Immature natural killer cell (primary cell): ENCODE results near the gene ARID5B. TPM values are rescaled to one million over a fixed set of nuclear protein-coding genes. Genes with fewer than 3 reads are reported as not detected.

Source experiments
- DNase-seq, 3 donors: peaks; one replicate each; pipeline ENCODE4 v3.0.0; 2022; ENCODE audit warnings: mixed read lengths in 1 of 3
- H3K27ac Mint-ChIP-seq, 6 donors: one replicate each; pipeline ENCODE4 v1.8.0; 2020; ENCODE audit warnings: mixed read lengths in 6 of 6, mild to moderate bottlenecking in 5 of 6, inconsistent platforms in 4 of 6, moderate library complexity in 3 of 6
- H3K27me3 Mint-ChIP-seq, 3 donors: one replicate each; pipeline ENCODE4 v1.8.0; 2020 to 2021; ENCODE audit warnings: low read depth in 3 of 3, mild to moderate bottlenecking in 3 of 3, mixed read lengths in 3 of 3, moderate library complexity in 3 of 3, inconsistent platforms in 1 of 3
- H3K36me3 Mint-ChIP-seq, 3 donors: one replicate each; pipeline ENCODE4 v1.8.0; 2020; ENCODE audit warnings: mixed read lengths in 3 of 3, inconsistent platforms in 2 of 3, mild to moderate bottlenecking in 2 of 3
- H3K4me1 Mint-ChIP-seq, 2 donors: one replicate each; pipeline ENCODE4 v1.8.0; 2020; ENCODE audit warnings: inconsistent platforms in 2 of 2, mild to moderate bottlenecking in 2 of 2, mixed read lengths in 2 of 2, moderate library complexity in 1 of 2
- H3K4me3 Mint-ChIP-seq, 5 donors: one replicate each; pipeline ENCODE4 v1.8.0; 2020; ENCODE audit warnings: mild to moderate bottlenecking in 5 of 5, mixed read lengths in 5 of 5, inconsistent platforms in 3 of 5, moderate library complexity in 3 of 5
- H3K9me3 Mint-ChIP-seq, 6 donors: one replicate each; pipeline ENCODE4 v1.8.0; 2020; ENCODE audit warnings: mild to moderate bottlenecking in 6 of 6, mixed read lengths in 6 of 6, inconsistent platforms in 4 of 6, moderate library complexity in 3 of 6
- polyA plus RNA-seq, 3 donors: library from polyadenylated mRNA; unstranded; fragments of 300-500 nt; fragmentation: Illumina TruSeq; gene quantifications; one replicate each; pipeline ENCODE4 v1.2.3, GENCODE V29; 2021

Gene ARID5B
- polyA plus RNA-seq, 3 donors from 2014 or later, result 12.2 to 35.3 (median 22.1) TPM

DNA sequence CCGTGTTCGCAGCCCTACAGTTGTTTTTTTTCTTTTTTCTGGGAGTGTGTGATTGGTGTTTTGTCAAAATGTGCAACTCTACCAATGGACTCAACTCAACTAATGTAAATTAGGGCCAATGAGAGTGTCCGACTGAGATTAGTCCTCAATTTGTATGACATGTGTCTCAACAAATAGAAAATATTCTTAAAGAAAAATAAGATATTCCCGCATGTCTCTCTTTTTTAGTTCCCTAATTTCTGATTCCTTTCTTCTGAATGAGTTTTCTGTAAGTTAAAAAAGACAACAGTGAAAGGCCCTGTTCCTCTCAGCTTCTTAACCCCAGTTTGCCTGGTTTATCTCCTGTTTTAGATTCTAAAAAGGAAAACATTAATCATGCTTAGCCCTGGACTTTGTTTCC, 61.5 kb downstream of the ARID5B start:
- no peak for DNase-seq
- H3K36me3 Mint-ChIP-seq, result peaks cover 4 to 28% (median 4%) of the 10 kb centered on the region in 3 donors
- H3K9me3 Mint-ChIP-seq, result no peaks in the 10 kb centered on the region
- no peak overlapping the region for H3K4me3 Mint-ChIP-seq
- H3K27me3 Mint-ChIP-seq, result peaks cover 0 to 2% (median 0%) of the 10 kb centered on the region in 3 donors
- H3K4me1 Mint-ChIP-seq, result peaks cover 38 to 83% of the 10 kb centered on the region in 2 donors
- H3K27ac Mint-ChIP-seq, result peak overlapping the region in 4 of 6 donors; percentile 22 to 77 (median 50)

DNA sequence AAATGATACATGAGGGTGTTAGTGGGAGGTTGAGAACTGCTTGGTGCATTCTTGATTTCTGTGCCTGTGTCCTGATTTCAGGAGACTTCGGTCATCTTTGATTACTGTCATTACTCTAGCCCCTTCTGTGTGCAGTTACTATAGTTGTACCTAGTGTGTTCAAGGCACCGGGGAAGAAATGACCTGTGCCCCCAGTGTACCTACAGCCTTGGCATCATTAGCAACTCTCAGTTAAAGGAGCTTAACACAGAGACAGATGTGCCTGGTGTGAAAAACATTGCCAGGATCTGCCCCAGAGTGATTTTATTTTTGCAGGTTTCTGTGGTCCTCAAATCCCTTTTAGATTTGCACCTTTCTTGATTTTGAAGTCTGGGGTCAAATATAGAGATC, 62.2 kb downstream of the ARID5B start:
- no peak overlapping the region for H3K4me3 Mint-ChIP-seq
- H3K27me3 Mint-ChIP-seq, result peaks cover 0 to 2% (median 0%) of the 10 kb centered on the region in 3 donors
- H3K36me3 Mint-ChIP-seq, result peaks cover 4 to 32% (median 5%) of the 10 kb centered on the region in 3 donors
- H3K9me3 Mint-ChIP-seq, result no peaks in the 10 kb centered on the region
- H3K27ac Mint-ChIP-seq, result peak overlapping the region in 1 of 6 donors; percentile 35
- no peak for DNase-seq
- peaks cover 38 to 76% of the 10 kb centered on the region in 2 donors for H3K4me1 Mint-ChIP-seq

DNA sequence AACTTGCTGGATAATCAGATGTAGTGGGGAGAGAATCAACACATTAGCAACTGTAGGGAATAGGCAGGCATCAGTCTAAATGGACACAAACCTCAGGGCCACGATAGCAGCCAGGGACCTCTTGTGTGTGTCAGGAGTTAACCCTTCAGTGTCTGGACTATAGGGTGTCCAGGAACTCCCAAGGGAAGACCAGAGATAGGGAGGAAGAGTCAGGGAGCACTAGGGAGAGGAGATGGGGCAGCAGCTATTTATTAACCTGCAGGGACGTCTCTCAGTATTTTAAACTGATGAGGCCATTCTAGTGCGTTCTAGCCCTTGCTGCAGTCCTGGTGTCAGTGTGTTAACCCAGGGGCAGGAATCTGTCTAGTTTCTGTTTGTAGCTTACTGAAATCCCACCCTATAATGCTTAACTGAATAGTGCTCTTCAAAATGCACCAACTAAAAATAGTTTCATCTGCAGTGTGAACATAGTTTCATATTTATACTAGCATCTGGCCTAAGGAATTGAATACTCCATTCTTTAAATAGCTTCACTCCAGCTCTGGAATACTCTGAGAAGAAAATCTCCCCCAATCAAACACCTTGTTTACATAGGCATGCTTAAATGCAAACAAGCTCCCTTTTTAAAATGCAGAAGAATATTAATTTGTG, 62.7 kb downstream of the ARID5B start:
- Mint-ChIP-seq H3K27me3 (peaks cover 0 to 2% (median 0%) of the 10 kb centered on the region in 3 donors), H3K36me3 (peaks cover 1 to 30% (median 9%) of the 10 kb centered on the region in 3 donors), H3K9me3 (no peaks in the 10 kb centered on the region), H3K4me1 (peaks cover 38 to 71% of the 10 kb centered on the region in 2 donors), H3K4me3 (no peak overlapping the region), H3K27ac (peak overlapping the region in 1 of 6 donors; percentile 7)
- DNase-seq, result no peak

DNA sequence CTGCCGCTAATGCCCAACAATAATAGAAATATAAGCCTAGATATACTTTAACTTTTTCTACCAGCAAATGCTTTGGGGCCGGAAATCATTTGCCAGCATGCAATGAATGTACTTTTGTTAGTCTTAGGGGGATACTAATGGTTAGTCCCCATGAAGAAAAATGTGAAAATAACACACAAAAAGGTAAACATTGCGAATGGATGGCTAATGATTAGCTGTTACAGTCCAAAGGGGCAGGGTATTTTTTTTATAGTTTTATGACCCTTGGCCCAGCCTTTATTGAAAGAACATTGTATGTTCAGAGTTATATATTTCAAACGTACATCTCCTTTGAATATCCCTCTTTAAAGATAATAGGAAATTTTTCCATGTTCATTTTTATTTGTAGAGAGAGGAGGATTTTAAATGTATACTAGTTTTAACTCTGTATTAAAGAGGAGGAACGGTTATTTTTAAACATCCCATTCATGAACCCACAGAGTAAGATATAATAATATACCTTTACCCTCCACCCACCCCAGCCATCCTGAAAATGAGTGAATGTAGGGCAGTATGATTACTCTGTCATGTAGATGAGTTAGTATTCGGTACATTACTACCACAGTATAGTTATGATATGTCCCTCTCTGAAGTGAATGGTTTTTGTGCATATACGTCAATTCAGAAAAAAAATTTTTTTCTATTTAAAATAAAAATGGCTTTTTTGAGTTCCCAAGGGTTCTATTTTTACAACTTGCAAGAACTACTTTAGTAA, 63.6 kb downstream of the ARID5B start:
- Mint-ChIP-seq H3K27ac (no peak overlapping the region), H3K4me1 (peaks cover 38 to 64% of the 10 kb centered on the region in 2 donors), H3K4me3 (no peak overlapping the region), H3K9me3 (no peaks in the 10 kb centered on the region), H3K27me3 (peaks cover 0 to 2% (median 0%) of the 10 kb centered on the region in 3 donors), H3K36me3 (peaks cover 0 to 30% (median 9%) of the 10 kb centered on the region in 3 donors)
- DNase-seq, result no peak

DNA sequence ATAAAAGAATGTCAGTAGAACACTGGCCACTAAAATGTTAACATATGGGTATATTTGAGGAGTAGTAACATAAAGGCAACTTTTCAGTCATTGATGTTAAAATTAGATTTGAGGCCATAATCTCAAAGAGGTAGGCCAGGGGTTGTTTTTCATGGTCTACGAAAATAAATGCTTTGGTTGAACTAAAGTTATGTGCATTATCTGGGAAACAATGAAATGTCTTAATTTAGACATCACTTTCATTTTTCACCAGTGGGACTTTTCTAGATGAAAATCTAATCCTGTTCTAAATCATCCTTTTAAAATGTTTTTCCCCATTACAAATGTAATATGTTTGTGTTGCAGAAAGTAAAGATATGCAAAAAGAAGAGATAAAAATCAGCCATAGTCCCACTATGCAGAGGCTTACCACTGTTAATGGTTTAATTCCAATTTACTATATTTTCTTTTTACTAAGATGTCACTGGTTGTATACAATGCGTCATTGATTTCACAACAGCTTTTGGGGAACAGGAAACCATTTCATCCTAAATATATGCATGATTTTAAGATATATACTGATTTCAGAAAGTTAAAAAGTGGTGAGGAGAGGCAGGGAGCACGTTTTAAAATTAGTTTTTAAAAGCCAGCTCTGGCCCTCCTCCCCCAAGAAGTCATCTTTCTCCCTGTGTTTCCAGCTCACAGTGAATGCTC, 64.3 kb downstream of the ARID5B start:
- no peak for DNase-seq
- peaks cover 0 to 2% (median 0%) of the 10 kb centered on the region in 3 donors for H3K27me3 Mint-ChIP-seq
- peaks cover 36 to 66% of the 10 kb centered on the region in 2 donors for H3K4me1 Mint-ChIP-seq
- H3K4me3 Mint-ChIP-seq, result no peak overlapping the region
- no peaks in the 10 kb centered on the region for H3K9me3 Mint-ChIP-seq
- H3K36me3 Mint-ChIP-seq, result peaks cover 0 to 30% (median 9%) of the 10 kb centered on the region in 3 donors
- no peak overlapping the region for H3K27ac Mint-ChIP-seq

DNA sequence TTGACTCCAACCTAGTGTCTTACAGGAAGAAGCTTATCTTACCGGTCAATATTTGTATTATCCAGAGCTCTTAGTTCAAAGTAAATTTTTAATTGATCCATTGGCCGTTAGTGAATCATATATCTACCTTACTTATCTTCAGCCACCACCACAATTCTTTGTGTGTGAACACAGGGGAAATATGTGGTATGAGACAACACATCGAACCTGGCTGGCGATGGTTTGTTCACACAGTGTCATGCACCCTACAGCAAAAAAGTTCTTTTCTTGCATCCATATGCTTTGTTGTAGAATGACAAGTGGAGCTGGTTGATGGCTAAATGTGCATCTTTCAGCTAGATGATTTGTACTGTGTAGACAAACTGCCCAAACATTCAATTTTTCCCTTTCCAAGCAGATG, 65.8 kb downstream of the ARID5B start:
- no peak for DNase-seq
- Mint-ChIP-seq H3K27ac (peak overlapping the region in 1 of 6 donors; percentile 33), H3K4me3 (no peak overlapping the region), H3K4me1 (peaks cover 25 to 53% of the 10 kb centered on the region in 2 donors), H3K36me3 (peaks cover 0 to 30% (median 9%) of the 10 kb centered on the region in 3 donors), H3K9me3 (no peaks in the 10 kb centered on the region), H3K27me3 (peaks cover 0 to 2% (median 0%) of the 10 kb centered on the region in 3 donors)

DNA sequence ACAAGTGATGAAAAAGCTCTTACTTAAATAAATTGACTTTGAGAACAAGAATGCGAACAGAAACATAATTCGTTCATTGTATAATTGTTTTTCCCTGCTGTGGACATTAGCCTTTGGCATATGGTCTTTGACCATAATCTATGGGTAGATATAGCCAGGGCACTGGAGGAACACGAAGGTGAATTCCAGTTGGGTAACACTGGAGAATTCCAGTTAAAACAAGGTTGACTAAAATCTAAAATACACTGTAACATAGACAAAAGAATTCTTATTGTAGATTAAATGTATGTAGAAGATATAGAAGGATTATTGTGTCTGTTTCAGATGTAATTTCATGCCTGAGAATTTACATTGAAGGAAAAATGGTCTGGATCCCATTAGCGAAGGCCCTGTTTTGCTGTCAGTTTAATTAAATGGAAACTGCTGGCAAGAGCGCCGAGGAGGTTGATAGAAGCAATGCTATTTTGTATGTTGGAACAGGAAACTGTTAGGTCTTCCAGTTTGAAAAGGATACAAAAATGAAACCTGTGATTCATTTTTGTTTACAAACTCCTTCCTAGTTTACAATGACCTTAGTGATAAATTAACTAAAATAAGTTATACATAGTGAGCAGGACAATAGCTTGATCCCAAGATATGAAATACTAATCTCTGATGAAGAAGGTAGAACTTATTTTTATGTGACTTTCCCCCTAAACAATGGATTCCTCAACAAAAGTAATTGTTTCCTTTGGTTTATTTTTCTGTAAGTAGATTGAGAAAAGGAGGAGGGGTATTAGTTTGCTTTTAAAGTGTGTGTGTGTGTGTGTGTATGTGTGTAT, 68.9 kb downstream of the ARID5B start:
- H3K27ac Mint-ChIP-seq, result peak overlapping the region in 1 of 6 donors; percentile 5
- H3K27me3 Mint-ChIP-seq, result no peaks in the 10 kb centered on the region
- no peak overlapping the region for H3K4me3 Mint-ChIP-seq
- no peaks in the 10 kb centered on the region for H3K9me3 Mint-ChIP-seq
- peaks cover 12 to 36% of the 10 kb centered on the region in 2 donors for H3K4me1 Mint-ChIP-seq
- H3K36me3 Mint-ChIP-seq, result peaks cover 0 to 24% (median 9%) of the 10 kb centered on the region in 3 donors
- DNase-seq, result no peak

DNA sequence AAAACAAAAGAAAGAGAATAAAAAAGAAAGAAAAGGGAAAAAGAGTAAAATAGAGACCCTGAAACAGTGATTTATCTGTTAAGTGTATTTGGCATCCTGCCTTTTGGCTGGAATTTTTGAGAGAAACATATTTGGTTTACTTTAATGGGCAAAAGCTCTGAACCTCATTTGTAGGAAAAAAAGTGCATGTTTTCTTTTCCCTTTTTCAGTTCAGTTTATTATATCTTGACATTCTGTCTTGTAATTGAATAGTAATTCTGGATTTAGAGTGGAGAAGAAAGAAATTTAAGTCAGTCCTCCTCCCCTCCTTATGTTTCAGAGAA, 69.5 kb downstream of the ARID5B start:
- Mint-ChIP-seq H3K36me3 (peaks cover 0 to 24% (median 9%) of the 10 kb centered on the region in 3 donors), H3K9me3 (no peaks in the 10 kb centered on the region), H3K4me3 (no peak overlapping the region), H3K27me3 (no peaks in the 10 kb centered on the region), H3K4me1 (peaks cover 12 to 36% of the 10 kb centered on the region in 2 donors), H3K27ac (peak overlapping the region in 1 of 6 donors; percentile 5)
- no peak for DNase-seq

DNA sequence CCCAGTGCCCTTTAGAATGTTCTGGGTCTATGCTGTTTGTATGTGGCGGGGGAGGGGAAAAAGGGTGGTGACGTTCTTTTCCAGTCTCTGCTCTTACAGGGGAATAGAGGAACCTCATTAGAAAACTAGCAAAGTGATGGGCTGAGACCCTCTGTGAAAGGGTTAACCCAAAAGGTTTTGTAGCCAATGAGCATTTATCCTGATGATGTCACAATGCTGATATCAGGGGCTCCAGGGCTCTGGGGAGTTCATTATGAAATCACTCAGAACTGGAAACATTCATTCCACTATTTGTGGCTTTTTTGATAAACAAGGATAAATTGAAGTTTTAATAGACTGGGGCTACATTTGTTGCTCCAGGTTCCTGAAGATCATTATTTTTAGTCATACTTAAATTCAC, 71.7 kb downstream of the ARID5B start:
- Mint-ChIP-seq H3K4me1 (peaks cover 11 to 29% of the 10 kb centered on the region in 2 donors), H3K27me3 (no peaks in the 10 kb centered on the region), H3K4me3 (no peak overlapping the region), H3K27ac (no peak overlapping the region), H3K9me3 (no peaks in the 10 kb centered on the region), H3K36me3 (peaks cover 3 to 18% (median 8%) of the 10 kb centered on the region in 3 donors)
- no peak for DNase-seq

DNA sequence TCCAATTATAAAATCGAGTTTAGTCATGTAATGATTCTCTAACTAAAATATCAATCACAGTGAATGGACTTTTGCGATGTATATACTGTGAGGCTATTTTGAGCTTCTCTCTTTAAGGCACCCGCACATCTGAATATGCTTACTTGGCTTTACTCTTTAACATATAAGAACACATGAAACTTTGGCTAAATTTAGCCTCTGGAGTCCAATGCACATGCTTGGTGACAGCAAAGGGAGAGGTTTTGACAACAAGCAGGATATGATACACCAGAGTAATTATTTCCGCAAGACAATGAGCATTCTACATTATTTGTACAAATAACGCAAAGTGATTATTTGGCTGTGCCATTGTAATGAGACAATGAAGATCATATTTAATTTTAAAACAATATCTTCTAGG, 72.4 kb downstream of the ARID5B start:
- peaks cover 13 to 31% of the 10 kb centered on the region in 2 donors for H3K4me1 Mint-ChIP-seq
- H3K36me3 Mint-ChIP-seq, result peaks cover 3 to 11% (median 7%) of the 10 kb centered on the region in 3 donors
- no peak overlapping the region for H3K27ac Mint-ChIP-seq
- DNase-seq, result no peak
- no peaks in the 10 kb centered on the region for H3K9me3 Mint-ChIP-seq
- H3K27me3 Mint-ChIP-seq, result no peaks in the 10 kb centered on the region
- no peak overlapping the region for H3K4me3 Mint-ChIP-seq

DNA sequence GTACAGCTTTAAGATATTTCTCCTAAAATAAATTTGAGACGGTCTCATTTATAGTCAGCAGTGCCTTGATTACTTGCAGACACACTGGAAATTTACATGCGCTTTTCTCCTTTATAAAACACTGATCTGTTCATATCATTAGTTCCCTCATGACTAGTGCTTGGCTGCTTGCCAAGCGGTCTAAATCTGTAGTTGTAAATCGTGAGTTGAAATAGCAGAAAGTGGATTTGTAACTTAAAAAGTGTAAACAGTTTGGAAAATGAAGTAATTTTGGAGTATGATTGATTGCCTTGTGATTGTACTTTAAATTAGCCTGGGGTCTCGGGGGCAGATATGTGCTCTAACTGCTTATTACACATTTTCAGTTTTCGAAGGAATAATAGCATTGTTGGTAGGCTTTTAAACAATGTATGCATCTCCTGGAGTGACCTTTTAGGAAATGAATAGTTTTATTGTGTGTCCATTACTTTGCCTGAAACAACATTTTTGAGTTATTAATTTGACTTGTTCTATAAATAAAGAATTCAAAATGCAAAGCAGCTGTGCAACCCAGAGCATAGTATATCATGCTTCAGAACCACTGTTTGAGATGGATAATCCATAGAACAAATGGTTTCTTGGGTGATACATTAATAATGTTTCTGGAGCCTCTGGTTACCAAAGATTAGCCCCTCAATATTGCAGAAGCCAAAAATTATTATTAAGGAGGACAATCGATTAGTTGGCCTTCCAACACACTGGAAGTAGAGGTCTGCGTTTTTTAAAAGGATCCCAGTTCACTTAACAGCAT, 73.3 kb downstream of the ARID5B start:
- Mint-ChIP-seq H3K4me1 (peaks cover 13 to 33% of the 10 kb centered on the region in 2 donors), H3K27me3 (no peaks in the 10 kb centered on the region), H3K9me3 (no peaks in the 10 kb centered on the region), H3K4me3 (no peak overlapping the region), H3K36me3 (peaks cover 3 to 11% (median 8%) of the 10 kb centered on the region in 3 donors), H3K27ac (peak overlapping the region in 3 of 6 donors; percentile 3 to 77 (median 68))
- DNase-seq, result no peak

DNA sequence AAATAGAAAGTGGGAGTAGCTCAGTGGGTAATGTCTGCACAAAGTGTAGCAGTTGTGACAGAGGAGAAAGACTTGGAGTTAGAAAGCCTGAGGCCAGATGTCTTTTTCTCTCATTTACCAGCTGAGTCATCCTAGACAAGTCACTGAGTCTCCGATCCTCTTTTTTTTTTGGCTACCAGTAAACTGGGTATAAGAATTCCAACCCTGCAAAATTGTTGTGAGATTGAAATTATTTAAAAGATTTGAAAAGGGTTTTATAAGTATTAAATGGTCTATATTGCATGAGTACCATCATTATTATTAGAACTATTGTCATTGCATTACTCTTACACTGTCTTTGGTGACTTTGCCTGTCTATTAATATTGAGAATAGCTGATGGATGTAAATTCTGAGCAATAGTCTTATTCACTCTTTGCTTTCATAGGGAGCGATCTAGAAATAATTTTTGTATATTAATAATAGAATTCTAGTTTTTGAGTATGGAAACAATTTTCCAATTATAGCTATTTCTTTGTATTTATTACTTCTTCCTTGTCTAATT, 74.0 kb downstream of the ARID5B start:
- H3K9me3 Mint-ChIP-seq, result no peaks in the 10 kb centered on the region
- H3K27me3 Mint-ChIP-seq, result no peaks in the 10 kb centered on the region
- no peak overlapping the region for H3K27ac Mint-ChIP-seq
- no peak overlapping the region for H3K4me3 Mint-ChIP-seq
- peaks cover 3 to 11% (median 8%) of the 10 kb centered on the region in 3 donors for H3K36me3 Mint-ChIP-seq
- H3K4me1 Mint-ChIP-seq, result peaks cover 13 to 30% of the 10 kb centered on the region in 2 donors
- no peak for DNase-seq
